Hematopoietic multipotent progenitor cell treated with erythropoietin and hydrocortisone succinate and interleukin-3 and kit ligand, for 17 days (in vitro differentiated cells): ENCODE data around the gene STXBP4.

Experiments
- DNase-seq: peaks from one replicate; pipeline ENCODE4 v3.0.0-alpha.2; 2015; ENCODE audit warnings: low spot score

STXBP4 gene

DNA sequence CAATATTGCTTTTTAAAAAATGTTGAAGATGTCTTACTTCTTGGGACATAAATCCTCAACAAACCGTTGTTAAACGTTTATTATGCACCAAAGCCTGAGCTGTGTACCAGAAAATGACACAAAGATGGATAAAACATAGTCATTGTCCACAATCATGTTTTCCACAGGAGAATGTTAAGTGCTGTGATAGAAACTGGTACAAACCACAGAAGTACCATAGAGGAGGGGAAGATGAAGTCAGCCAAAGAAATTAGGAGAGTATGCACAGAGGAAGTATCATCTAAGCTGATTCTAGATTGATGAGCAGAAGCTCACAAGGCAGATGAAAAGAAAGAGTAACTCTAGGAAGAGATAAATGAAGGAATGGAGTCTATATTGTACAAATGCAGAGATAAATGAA is 153.5 kb downstream of the STXBP4 start:
- DNase-seq = no peak

- DNase-seq = no peak
Observed at GRCh38 chr17:55124730-55125360, 156.3 kb downstream of the STXBP4 start.

DNA sequence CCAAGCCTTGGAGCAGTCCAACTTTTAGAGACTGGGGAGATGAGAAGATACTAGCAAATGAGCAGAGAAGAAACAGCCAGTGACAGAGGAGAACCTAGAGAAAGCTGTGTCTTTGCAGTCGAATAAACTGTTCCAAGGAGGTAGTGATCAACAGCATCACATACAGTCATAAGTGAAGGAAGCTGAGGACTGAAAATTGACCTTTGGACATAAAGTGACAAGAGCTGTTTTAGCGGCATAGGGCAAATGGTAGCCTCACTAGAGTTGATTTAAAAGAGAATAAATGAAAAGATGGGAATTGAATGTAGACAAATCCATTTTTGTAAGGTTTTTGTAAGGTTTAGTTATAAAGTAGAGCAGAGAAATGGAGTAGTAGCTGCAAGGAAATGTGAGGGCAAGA is 165.0 kb downstream of the STXBP4 start:
- DNase-seq = no peak

- DNase-seq = no peak
Observed at GRCh38 chr17:55134486-55135157, 166.1 kb downstream of the STXBP4 start.

GRCh38 chr17:55140809-55141208 is 172.2 kb downstream of the STXBP4 start:
- no peak for DNase-seq

DNA sequence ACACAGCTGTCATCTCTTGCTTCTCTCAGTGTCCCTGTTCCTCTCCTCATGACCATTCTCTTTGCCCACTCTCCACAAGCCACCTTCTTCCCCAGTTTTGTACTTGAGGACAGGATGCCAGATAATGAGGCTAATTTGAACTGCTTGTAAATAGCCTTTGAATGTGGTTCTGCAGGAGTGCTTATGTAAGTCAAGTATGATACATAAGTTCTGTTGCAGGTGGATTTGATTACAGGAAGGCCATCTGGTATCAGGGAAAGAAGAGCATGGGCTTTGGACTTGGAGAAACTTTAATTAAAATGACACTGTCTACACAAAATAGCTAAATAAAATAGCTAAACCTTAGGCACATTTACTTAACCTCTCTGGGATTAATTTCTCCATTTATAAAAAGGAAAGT is 176.0 kb downstream of the STXBP4 start:
- no peak for DNase-seq

DNA sequence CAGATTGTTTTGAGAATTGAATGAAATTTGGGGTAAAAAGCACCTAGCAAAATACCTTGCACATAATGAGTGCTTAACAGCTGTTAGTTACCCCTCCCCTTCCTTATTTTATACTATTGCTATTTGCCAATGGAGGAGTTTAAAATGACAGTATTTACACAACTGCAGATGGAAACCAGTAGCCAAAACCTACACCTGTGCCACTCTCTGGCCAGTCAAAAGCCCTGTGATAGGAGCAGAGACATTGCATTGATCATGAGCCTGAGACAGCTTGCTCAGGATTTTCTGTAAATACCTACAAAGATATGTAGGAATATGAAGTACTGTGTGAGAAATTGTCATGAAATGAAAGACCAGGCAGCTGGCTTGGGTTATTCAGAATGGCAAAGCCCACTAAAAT is 180.9 kb downstream of the STXBP4 start:
- no peak for DNase-seq

DNA sequence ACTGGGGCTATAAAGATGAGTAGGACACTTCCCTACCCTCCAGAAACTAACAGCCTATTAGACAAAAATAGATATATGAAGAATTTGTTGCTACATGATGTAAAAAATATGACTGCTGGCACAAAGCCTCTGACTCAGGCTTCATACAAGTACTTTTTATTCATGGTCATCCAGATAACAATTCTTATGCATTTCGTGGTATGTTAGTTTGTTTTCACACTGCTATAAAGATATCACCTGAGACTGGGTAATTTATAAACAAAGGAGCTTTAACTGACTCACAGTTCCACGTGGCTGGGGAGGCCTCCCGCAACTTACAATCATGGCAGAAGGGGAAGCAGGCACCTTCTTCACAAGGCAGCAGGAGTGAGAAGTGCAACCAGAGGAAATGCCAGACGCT is 183.7 kb downstream of the STXBP4 start:
- no peak for DNase-seq

DNA sequence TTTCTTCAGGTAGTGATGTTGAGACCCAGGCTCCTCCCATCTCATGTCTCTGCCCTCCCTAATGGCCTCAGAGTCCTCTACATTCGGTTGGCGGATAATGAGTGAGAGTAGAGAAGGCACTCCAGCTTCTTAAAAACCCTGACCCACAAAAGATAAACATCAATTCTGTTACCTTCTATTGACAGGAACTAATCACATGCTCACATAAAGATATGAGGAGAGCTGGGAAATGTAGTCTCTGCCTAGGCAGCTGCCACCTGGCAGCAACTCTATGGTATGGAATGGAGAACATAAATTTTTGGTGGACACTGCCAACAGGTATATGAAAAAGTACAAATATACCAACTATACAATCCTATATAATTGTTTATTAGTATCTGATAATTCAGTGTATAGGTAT is 185.5 kb downstream of the STXBP4 start:
- no peak for DNase-seq

DNA sequence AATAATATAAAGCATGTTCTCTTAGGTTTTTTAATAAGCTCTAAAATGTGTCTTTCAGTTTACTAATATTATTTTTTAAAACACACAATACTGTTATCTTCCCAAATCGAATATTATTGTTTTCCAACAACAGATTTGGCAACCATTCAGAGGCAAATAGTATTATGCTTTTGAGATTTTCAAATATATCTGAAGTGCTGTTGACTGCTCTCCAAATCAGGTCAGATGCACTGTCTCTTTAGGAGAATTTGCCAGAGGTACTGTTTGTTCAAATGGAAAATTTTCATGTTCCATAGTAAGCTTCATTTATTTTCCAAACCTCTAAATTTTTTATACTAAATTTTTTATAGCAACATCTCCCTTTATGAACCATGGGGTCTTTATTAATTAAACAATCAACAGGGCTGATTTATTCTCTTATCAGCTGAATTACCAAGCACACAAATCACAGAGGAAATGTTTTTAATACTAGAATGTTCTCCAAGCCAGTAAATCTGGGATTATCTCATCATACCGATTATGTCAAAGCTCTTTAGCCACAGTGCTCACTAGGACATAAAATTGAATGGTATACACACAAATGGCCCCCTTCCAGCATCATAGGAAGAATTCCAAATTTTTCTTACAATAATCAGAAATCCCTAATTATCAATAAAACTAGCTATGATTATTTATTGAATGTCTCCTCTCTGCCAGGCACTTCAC is 187.4 kb downstream of the STXBP4 start:
- DNase-seq = no peak

DNA sequence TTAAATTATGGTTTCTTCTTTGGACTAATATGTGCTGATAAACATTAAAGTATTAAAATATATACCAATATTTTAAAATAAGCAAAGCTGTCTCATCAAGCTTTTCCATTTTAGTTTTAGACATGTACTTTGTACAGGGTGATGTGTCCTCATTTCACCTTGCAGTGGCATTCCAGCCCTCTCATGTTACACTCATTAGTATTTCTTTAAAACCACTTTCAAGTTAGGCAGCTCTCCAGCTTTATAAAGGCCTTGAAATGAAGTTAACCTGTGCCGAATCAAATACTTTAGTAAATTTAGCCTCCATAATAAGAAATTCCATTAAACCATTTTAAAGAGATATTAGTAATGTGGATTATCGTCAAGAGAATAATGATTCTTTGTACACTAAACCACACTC is 188.6 kb downstream of the STXBP4 start:
- DNase-seq = no peak

GRCh38 chr17:55158439-55158838 is 189.9 kb downstream of the STXBP4 start:
- no peak for DNase-seq

DNA sequence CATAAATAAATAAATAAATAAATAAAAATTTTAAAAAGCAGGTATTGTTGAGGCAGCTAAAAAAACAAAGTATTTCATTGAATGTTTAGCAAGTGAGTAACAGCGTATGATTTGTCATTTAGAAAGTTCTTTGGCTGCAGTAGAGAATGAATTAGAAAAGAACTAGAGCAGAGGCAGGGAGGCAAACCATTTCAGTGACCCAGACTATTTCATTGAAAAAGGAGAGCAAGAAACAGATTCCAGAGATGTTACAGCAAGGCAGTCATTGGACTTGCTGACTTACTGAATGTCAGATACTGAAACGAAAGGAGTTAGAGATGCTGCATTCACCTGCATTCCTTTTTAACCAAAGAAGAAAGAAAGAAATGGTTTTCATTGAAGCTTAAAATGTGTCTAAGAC is 190.7 kb downstream of the STXBP4 start:
- DNase-seq = no peak

DNA sequence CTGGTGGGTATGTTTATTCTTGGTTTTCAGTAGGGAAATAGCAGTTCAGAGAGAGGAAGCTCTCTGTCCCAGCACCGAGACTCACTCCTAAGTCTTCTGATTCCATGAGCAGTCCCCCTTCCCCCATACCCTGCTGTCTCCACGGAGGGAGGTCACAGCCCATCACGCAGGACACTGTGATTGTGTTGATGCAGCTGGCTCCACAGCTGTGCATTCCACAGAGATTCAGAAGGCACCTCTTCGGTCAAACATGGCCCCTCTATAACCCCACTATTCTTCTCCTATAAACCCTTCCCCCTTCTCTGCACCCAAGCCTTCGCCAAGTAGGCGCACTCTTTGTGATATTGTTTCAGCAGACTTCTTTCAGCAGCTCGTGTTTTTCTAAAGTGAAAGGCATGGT is 191.9 kb downstream of the STXBP4 start:
- DNase-seq = no peak

- DNase-seq = no peak
Observed at GRCh38 chr17:55161935-55162555, 193.5 kb downstream of the STXBP4 start.

- no peak for DNase-seq
Observed at GRCh38 chr17:55162556-55162946, 194.0 kb downstream of the STXBP4 start.

DNA sequence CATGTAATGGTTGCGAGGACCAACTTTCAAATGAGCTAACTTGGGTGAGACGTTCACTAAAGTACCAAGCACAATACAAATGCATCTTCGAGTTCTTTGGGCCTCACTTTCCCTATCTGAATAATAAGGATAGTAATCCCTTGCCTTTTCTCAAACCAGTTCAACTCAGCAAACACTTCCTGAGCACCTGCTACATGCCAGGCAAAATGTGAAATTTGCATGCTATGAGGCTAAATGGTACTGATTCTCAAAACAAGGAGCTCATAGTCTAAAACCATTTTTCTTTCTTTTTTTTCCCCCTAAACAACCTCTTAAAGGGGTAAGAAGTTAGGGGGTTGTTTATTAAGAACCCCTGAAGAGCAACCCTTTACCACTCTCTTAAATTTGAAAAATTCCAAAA is 194.8 kb downstream of the STXBP4 start:
- DNase-seq = no peak

- DNase-seq = no peak
Observed at GRCh38 chr17:55166506-55166905, 197.9 kb downstream of the STXBP4 start.

- DNase-seq = no peak
Observed at GRCh38 chr17:55167024-55167725, 198.6 kb downstream of the STXBP4 start.

GRCh38 chr17:55168958-55169687 is 200.6 kb downstream of the STXBP4 start:
- no peak for DNase-seq

DNA sequence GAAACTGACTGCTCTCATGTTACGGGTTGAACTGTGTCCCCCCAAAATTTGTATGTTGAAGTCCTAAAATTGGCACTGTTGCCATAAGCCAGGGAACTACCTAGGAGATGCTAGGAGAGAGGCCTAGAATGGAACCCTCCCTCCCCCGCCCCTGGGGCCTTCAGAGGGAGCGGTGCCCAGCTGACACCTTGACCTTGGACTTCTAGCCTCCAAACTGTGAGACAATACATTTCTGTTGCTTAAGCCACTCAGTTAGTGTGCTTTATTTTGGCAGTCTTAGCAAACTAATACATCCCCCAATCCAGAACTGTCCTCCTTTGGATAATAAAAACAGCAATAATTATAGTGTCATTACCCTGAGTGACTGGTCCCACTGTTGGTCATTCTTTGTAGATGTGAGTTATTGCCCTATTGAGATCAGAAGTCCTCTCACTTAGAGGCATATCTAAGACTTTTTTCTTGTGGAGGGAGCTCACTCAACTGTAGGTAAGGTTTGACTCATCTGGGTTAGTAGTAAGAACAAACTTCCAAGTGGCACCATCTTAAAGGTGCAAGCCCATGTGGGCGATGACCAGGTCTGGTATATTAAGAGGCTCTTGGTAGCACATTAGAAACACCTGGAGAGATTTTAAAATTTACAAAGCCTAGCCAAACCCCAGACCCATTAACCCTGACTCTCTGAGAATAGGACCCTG is 203.2 kb downstream of the STXBP4 start:
- DNase-seq = no peak
